ENCODE measurements around the gene THSD4. TPM values are rescaled to one million over a fixed set of nuclear protein-coding genes. Genes with fewer than 3 reads are reported as not detected.

THSD4 gene
- total RNA-seq, 2 experiments from 2014 or later = not detected

DNA sequence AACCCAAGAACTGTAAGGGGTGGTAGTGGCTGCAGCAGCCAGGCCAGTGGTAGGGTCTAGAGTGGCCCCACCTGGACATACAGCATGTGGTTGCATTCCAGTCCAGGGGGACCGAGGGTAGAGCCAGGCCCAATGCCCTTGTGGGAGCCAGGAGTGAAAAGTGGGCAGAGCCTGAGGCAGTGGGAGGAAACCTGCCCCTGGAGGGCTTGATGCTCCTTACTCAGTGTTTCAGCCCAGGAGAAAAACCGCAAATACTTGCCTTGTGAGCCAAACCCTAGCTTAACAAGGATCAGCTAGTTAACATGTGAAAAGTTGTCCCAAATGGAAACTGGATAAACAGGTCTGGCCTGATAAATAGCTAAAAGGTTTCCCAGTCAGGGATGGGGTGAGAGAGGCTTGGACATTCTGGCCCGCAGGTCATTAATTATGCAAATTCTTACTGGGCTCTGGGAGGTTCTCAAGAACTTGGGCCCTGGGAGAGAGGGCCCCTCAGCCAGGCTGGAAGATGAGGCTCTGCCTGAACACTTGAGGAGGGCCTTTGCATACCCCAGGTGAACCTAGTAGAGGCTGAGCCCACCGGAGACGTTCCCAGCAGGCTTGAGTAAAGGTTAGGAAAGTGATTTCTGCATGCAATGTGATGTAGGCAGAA lies 222.1 kb downstream of the THSD4 start:
- intact Hi-C loops (cut with micrococcal nuclease; ENCODE audit: unreplicated experiment) = no loop called here
- H3K9me2 ChIP-seq (ENCODE audit: insufficient read depth, low read length) = no peaks in the 10 kb centered on the region
- TF ChIP-seq EZH2phosphoT487 (IDR thresholded peaks at IDR 0.05; ENCODE audit: borderline replicate concordance, low read depth, low read length) (no peak), CTCF (conservative IDR thresholded peaks at IDR 0.05; ENCODE audit: low read length) (no peak)
- H3K9me3 ChIP-seq (ENCODE audit: low read length) = no peaks in the 10 kb centered on the region
- no peaks in the 10 kb centered on the region for H3K36me3 ChIP-seq (ENCODE audit: insufficient read depth, low read length)
- no peaks in the 10 kb centered on the region for H3K79me2 ChIP-seq (ENCODE audit: insufficient read depth, low read depth, low read length)
- no peaks in the 10 kb centered on the region for H3K4me1 ChIP-seq (ENCODE audit: insufficient read depth, low read length, poor library complexity, severe bottlenecking)
- H3K27ac ChIP-seq (ENCODE audit: low read depth, low read length, poor library complexity, severe bottlenecking) = no peak overlapping the region
- DNase-seq (ENCODE audit: low spot score) = no peak
- POLR2A ChIA-PET = no interaction called here
- BruUV-seq (replicated peaks) = no TSS peak
- H4K20me1 ChIP-seq (ENCODE audit: insufficient read depth, low read length) = no peaks in the 10 kb centered on the region
- no peak overlapping the region for H3K4me2 ChIP-seq (ENCODE audit: low read length)
- H2AFZ ChIP-seq (ENCODE audit: low read length) = no peak overlapping the region
- CTCF ChIA-PET (ENCODE audit: unreplicated experiment) = no interaction called here
- no peak overlapping the region for H3K4me3 ChIP-seq (ENCODE audit: low read depth, low read length, poor library complexity, severe bottlenecking)

DNA sequence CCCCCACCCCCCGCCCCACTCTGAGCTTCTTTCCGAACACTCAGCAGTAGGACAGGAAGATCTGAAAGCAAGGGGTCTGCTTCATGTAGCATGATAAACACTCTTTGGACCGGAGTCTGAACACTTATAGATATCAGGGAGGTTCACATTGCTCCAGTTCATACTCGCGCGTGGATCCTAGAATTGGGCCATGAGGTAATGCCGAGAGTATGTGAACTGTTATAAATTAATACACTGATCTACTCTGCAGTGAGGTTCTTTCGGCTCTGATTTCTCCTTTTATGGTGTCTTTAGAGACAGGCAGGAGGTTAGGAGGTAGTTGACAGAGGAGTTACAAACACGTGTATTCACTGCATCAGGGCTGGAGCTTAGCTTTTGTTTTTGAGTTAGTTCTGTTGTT lies 223.0 kb downstream of the THSD4 start:
- no peaks in the 10 kb centered on the region for H3K36me3 ChIP-seq (ENCODE audit: insufficient read depth, low read length)
- no peaks in the 10 kb centered on the region for H3K79me2 ChIP-seq (ENCODE audit: insufficient read depth, low read depth, low read length)
- no peaks in the 10 kb centered on the region for H3K4me1 ChIP-seq (ENCODE audit: insufficient read depth, low read length, poor library complexity, severe bottlenecking)
- BruUV-seq (replicated peaks) = no TSS peak
- intact Hi-C loops (cut with micrococcal nuclease; ENCODE audit: unreplicated experiment) = no loop called here
- no peak for TF ChIP-seq CTCF (conservative IDR thresholded peaks at IDR 0.05; ENCODE audit: low read length)
- TF ChIP-seq EZH2phosphoT487 (IDR thresholded peaks at IDR 0.05; ENCODE audit: borderline replicate concordance, low read depth, low read length) = no peak
- H3K4me2 ChIP-seq (ENCODE audit: low read length) = no peak overlapping the region
- no peak for DNase-seq (ENCODE audit: low spot score)
- H3K4me3 ChIP-seq (ENCODE audit: low read depth, low read length, poor library complexity, severe bottlenecking) = no peak overlapping the region
- ChIA-PET CTCF (ENCODE audit: unreplicated experiment) (no interaction called here), POLR2A (no interaction called here)
- no peaks in the 10 kb centered on the region for H4K20me1 ChIP-seq (ENCODE audit: insufficient read depth, low read length)
- no peak overlapping the region for H2AFZ ChIP-seq (ENCODE audit: low read length)
- H3K27ac ChIP-seq (ENCODE audit: low read depth, low read length, poor library complexity, severe bottlenecking) = no peak overlapping the region
- no peaks in the 10 kb centered on the region for H3K9me2 ChIP-seq (ENCODE audit: insufficient read depth, low read length)
- H3K9me3 ChIP-seq (ENCODE audit: low read length) = no peaks in the 10 kb centered on the region

GRCh38 chr15:71338827-71339542 lies 223.7 kb downstream of the THSD4 start:
- POLR2A ChIA-PET = no interaction called here
- no peak overlapping the region for H3K4me2 ChIP-seq (ENCODE audit: low read length)
- no peaks in the 10 kb centered on the region for H3K79me2 ChIP-seq (ENCODE audit: insufficient read depth, low read depth, low read length)
- no peaks in the 10 kb centered on the region for H3K36me3 ChIP-seq (ENCODE audit: insufficient read depth, low read length)
- CTCF ChIA-PET (ENCODE audit: unreplicated experiment) = no interaction called here
- H3K27ac ChIP-seq (ENCODE audit: low read depth, low read length, poor library complexity, severe bottlenecking) = no peak overlapping the region
- no peak for DNase-seq (ENCODE audit: low spot score)
- BruUV-seq (replicated peaks) = no TSS peak
- no peak overlapping the region for H3K4me3 ChIP-seq (ENCODE audit: low read depth, low read length, poor library complexity, severe bottlenecking)
- H3K4me1 ChIP-seq (ENCODE audit: insufficient read depth, low read length, poor library complexity, severe bottlenecking) = no peaks in the 10 kb centered on the region
- no peaks in the 10 kb centered on the region for H3K9me3 ChIP-seq (ENCODE audit: low read length)
- intact Hi-C loops (cut with micrococcal nuclease; ENCODE audit: unreplicated experiment) = no loop called here
- no peak overlapping the region for H2AFZ ChIP-seq (ENCODE audit: low read length)
- TF ChIP-seq CTCF (conservative IDR thresholded peaks at IDR 0.05; ENCODE audit: low read length) (no peak), EZH2phosphoT487 (IDR thresholded peaks at IDR 0.05; ENCODE audit: borderline replicate concordance, low read depth, low read length) (no peak)
- H3K9me2 ChIP-seq (ENCODE audit: insufficient read depth, low read length) = no peaks in the 10 kb centered on the region
- H4K20me1 ChIP-seq (ENCODE audit: insufficient read depth, low read length) = no peaks in the 10 kb centered on the region
